Measurements from ENCODE around the gene HIVEP3.

Gene HIVEP3

DNA sequence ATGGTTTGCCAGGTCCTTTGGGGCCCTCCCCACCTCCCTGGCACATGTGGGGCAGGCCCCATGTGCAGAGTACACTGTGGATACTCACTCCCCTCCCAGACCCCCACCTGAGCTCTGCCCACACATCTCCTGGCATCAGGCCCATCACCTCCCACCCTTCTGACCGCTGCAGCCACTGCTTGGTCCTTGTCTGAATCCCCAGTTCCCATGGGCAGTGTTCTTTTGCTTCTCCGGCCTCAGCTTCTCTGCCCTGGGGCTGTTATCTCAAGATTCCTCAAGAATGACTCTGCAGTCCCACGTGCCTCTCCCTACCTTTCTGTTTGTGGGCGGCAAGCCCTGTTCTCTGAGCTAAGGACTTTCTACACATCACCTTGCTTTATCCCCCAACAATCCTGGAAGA is 246.5 kb downstream of the HIVEP3 start:
- no peaks in the 10 kb centered on the region for H3K36me3 ChIP-seq (ENCODE audit: control insufficient read depth, insufficient read depth, low read length)
- H3K27ac ChIP-seq (ENCODE audit: low read depth, low read length), result no peak overlapping the region
- H3K9ac ChIP-seq (ENCODE audit: low read depth, low read length), result no peak overlapping the region

DNA sequence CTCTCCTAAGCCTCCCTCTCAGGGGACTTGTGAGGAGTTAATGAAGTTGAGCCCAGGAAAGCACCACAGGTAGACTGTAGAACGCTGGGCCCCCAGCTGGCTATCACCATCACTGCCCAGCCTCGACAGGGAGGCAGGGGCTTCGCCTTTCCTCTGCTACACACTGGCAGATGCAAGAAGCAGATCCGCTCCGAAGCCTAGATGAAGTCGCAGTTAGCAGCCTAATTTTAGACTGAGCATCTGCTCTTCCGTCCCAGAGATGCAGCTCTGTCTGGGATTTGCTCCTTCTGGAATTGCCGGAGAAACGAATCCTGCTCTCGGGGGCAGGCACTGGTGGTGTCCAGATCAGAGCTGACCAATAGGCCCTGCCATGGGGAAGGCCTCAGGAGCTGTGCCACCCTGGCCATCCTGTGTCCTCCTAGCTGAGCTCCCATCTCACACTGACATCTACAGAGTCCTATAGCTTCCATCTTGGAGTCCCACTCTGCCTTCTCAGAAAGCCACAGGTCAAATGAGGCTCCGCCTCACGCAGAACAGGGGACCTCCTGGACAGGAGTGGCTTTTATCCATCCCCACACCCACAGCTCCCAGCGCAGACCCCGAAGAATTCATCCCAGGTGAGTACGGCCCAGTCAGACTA is 247.5 kb downstream of the HIVEP3 start:
- Histone ChIP-seq H3K27me3 (ENCODE audit: control insufficient read depth, insufficient read depth, low read length) (no peaks in the 10 kb centered on the region), H3K4me1 (ENCODE audit: control insufficient read depth, insufficient read depth, low read length) (0 out of 2 replicates have a peak, but pooled peaks cover 6% of the 10 kb centered on the region)

More for the DNA sequence above, 246.5 kb downstream of the HIVEP3 start:
- Histone ChIP-seq H3K4me1 (ENCODE audit: control insufficient read depth, insufficient read depth, low read length) (0 out of 2 replicates have a peak, but pooled peaks cover 6% of the 10 kb centered on the region), H3K9me3 (ENCODE audit: control insufficient read depth, insufficient read depth, low read length) (no peaks in the 10 kb centered on the region), H3K4me3 (ENCODE audit: low read depth, low read length) (no peak overlapping the region), H3K27me3 (ENCODE audit: control insufficient read depth, insufficient read depth, low read length) (no peaks in the 10 kb centered on the region)

DNA sequence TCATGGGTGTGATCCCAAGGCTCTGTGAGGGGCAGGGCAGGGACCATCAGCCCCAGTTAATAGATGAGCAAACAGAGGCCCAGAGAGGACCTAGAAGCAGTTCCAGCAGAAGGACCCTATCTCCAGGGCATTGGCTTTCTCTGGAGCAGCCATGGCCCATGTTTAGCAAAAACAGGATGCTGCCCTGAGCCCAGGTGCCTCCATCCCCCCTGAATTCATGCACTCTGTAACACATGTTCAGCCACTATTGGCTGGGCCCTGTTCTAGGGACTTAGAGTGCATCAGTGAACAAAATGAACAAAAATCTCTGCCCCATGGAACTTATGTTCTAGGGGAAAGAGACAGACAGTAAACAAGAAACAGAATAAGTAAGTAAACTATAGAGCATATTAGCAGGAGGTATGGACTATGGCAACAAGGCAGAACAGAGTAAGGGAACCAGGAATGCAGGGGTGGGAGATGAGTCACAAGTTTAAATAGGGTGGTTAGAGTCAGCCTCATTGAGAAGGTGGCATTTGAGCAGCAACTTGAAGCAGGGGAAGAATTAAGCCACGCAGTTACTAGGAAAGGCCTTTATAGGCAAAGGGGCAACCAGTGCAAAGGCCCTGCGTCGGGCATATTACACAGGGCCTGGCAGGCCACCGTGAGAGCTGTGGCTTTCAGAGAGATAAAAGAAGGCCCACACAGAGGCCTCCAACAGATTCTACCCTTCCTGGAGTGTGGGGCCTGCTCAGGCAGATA is 248.3 kb downstream of the HIVEP3 start:
- Histone ChIP-seq H3K36me3 (ENCODE audit: control insufficient read depth, insufficient read depth, low read length) (no peaks in the 10 kb centered on the region), H3K4me3 (ENCODE audit: low read depth, low read length) (no peak overlapping the region), H3K9me3 (ENCODE audit: control insufficient read depth, insufficient read depth, low read length) (no peaks in the 10 kb centered on the region), H3K4me1 (ENCODE audit: control insufficient read depth, insufficient read depth, low read length) (0 out of 2 replicates have a peak, but pooled peaks cover 6% of the 10 kb centered on the region), H3K27ac (ENCODE audit: low read depth, low read length) (no peak overlapping the region), H3K27me3 (ENCODE audit: control insufficient read depth, insufficient read depth, low read length) (no peaks in the 10 kb centered on the region), H3K9ac (ENCODE audit: low read depth, low read length) (no peak overlapping the region)

More for the DNA sequence above, 247.5 kb downstream of the HIVEP3 start:
- no peak overlapping the region for H3K9ac ChIP-seq (ENCODE audit: low read depth, low read length)
- no peak overlapping the region for H3K27ac ChIP-seq (ENCODE audit: low read depth, low read length)
- no peaks in the 10 kb centered on the region for H3K9me3 ChIP-seq (ENCODE audit: control insufficient read depth, insufficient read depth, low read length)
- no peak overlapping the region for H3K4me3 ChIP-seq (ENCODE audit: low read depth, low read length)
- no peaks in the 10 kb centered on the region for H3K36me3 ChIP-seq (ENCODE audit: control insufficient read depth, insufficient read depth, low read length)

DNA sequence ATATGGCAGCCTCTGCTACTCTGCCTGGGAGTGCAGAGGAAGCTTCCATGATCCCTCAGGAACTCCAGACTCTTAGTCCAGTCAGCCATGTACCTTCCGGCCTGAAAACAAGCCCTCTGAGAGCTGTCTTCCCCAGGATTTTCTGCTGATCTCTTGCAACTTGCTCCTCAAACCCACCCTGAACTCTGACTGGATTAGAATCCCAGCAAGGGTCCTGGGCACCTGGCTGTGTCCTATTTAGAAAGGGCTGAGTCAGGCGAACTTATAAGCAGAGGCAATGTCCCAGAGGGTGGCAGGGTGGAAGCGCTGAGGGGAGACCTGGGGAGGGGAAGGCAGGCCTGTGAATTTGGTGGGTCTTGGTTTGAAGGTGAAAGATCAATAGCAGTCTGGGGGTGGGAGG is 249.8 kb downstream of the HIVEP3 start:
- H3K9ac ChIP-seq (ENCODE audit: low read depth, low read length), result no peak overlapping the region
- no peaks in the 10 kb centered on the region for H3K9me3 ChIP-seq (ENCODE audit: control insufficient read depth, insufficient read depth, low read length)
- H3K27ac ChIP-seq (ENCODE audit: low read depth, low read length), result no peak overlapping the region
- no peak overlapping the region for H3K4me3 ChIP-seq (ENCODE audit: low read depth, low read length)
- no peaks in the 10 kb centered on the region for H3K36me3 ChIP-seq (ENCODE audit: control insufficient read depth, insufficient read depth, low read length)
- no peaks in the 10 kb centered on the region for H3K27me3 ChIP-seq (ENCODE audit: control insufficient read depth, insufficient read depth, low read length)
- 0 out of 2 replicates have a peak, but pooled peaks cover 6% of the 10 kb centered on the region for H3K4me1 ChIP-seq (ENCODE audit: control insufficient read depth, insufficient read depth, low read length)

DNA sequence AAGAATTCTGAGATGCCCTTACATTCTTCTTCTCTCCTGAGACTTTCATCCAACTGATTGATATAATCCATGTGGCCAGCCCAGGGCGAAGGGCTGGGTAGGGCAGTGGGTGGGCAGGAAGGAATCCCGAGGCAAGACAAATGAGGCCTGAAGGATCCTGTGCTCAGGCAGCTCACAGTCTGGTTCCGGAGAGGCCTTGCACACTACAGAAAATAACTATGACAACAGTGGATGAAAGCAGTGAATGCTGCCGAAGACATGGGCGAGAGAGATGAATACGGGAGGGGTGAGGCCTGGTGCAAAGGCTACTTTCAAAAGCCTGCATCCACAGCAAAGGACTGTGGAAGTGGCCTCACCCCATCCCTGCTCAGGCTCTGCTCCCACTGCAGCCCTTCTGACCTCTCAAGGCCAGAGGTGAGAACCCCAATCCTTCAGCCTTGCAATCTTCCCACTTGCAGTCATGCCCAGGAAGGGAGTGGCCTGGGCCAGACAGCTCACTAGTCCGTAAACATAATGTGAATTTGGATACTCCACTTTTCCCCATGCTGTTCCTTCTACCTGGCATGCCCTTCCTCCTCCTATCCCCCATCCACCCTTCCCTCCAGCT is 250.6 kb downstream of the HIVEP3 start:
- Histone ChIP-seq H3K27me3 (ENCODE audit: control insufficient read depth, insufficient read depth, low read length) (peaks cover 7% of the 10 kb centered on the region), H3K4me1 (ENCODE audit: control insufficient read depth, insufficient read depth, low read length) (0 out of 2 replicates have a peak, but pooled peaks cover 6% of the 10 kb centered on the region), H3K36me3 (ENCODE audit: control insufficient read depth, insufficient read depth, low read length) (no peaks in the 10 kb centered on the region), H3K9ac (ENCODE audit: low read depth, low read length) (no peak overlapping the region), H3K27ac (ENCODE audit: low read depth, low read length) (no peak overlapping the region), H3K4me3 (ENCODE audit: low read depth, low read length) (no peak overlapping the region), H3K9me3 (ENCODE audit: control insufficient read depth, insufficient read depth, low read length) (no peaks in the 10 kb centered on the region)

DNA sequence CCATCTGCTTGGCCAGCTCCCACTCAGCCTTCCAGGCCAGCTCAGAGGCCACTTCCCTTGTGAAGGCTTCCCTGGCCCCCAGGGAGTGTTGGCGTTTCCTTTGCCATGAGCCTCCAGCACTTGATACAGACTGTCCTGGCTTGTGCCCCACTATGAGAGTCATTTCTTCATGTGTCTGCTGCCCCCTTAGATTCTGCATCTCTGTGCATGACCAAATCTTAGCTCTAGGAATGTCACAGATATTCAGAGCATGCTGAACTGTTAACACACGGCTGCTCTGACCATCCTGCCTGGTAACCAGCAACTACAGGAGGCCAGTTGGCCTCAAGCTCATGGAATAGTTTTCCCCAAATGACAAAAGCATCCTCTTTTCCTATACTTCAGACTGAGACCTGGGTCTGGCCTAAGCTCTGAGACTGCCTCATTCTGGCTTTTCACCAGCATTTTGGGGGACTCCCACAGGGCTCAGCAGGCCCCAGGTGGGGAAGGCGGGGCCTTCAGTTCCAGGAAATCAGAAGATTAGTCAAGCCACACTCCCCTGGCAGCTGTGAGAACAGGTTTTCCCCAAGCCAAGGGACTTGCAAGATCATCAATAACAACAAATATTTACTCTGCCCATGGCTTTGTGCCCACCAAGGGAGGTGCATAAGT is 251.6 kb downstream of the HIVEP3 start:
- H3K27me3 ChIP-seq (ENCODE audit: control insufficient read depth, insufficient read depth, low read length), result peaks cover 10% of the 10 kb centered on the region
- no peaks in the 10 kb centered on the region for H3K9me3 ChIP-seq (ENCODE audit: control insufficient read depth, insufficient read depth, low read length)
- no peaks in the 10 kb centered on the region for H3K4me1 ChIP-seq (ENCODE audit: control insufficient read depth, insufficient read depth, low read length)
- H3K27ac ChIP-seq (ENCODE audit: low read depth, low read length), result no peak overlapping the region
- H3K9ac ChIP-seq (ENCODE audit: low read depth, low read length), result no peak overlapping the region
- no peaks in the 10 kb centered on the region for H3K36me3 ChIP-seq (ENCODE audit: control insufficient read depth, insufficient read depth, low read length)
- no peak overlapping the region for H3K4me3 ChIP-seq (ENCODE audit: low read depth, low read length)

DNA sequence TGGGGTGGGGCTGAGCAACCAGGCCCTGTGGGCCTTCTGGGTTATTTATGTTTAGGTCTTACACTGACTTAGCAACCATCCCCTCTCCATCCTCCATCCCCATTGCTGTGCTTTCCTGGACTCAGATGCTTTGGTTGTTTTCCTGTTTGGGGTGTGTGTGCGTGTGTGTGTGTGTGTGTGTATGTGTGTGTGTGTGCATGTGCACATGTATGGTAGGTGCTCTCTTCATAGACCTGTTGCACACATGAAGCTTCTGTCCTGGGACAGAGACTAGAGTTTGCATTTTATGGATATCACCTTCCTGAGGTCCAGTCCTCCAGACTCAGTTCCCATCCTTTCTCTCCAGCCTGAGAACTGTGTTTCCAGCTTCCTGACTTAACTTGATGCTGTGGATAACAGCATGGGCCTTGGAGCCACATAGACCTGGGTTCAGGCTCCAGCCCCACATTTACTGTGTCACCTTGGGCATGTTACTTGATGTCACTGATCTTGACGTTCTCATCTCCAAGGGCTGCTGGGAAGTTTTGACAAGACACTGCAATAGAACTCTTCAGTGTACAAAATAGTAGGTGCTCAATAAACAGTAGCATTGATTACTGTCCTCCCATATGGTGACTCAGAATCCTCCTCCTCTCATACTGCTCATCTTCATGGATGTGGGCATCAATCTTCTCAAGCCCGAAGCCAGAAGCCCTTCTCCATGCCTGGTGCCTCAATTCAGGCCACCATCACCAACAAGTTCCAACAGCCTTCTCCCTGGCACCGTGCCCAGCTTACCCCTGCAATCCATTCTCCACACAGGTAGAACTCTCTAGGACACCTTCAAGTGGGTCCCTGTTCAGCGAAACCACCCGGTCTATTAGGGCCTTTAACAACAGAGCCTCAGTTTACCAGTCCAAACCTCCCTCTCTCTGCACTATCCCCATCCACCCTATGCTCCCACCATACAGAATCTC is 252.5 kb downstream of the HIVEP3 start:
- Histone ChIP-seq H3K4me1 (ENCODE audit: control insufficient read depth, insufficient read depth, low read length) (no peaks in the 10 kb centered on the region), H3K9ac (ENCODE audit: low read depth, low read length) (no peak overlapping the region), H3K4me3 (ENCODE audit: low read depth, low read length) (no peak overlapping the region), H3K9me3 (ENCODE audit: control insufficient read depth, insufficient read depth, low read length) (no peaks in the 10 kb centered on the region), H3K27me3 (ENCODE audit: control insufficient read depth, insufficient read depth, low read length) (peaks cover 17% of the 10 kb centered on the region), H3K27ac (ENCODE audit: low read depth, low read length) (no peak overlapping the region), H3K36me3 (ENCODE audit: control insufficient read depth, insufficient read depth, low read length) (no peaks in the 10 kb centered on the region)

DNA sequence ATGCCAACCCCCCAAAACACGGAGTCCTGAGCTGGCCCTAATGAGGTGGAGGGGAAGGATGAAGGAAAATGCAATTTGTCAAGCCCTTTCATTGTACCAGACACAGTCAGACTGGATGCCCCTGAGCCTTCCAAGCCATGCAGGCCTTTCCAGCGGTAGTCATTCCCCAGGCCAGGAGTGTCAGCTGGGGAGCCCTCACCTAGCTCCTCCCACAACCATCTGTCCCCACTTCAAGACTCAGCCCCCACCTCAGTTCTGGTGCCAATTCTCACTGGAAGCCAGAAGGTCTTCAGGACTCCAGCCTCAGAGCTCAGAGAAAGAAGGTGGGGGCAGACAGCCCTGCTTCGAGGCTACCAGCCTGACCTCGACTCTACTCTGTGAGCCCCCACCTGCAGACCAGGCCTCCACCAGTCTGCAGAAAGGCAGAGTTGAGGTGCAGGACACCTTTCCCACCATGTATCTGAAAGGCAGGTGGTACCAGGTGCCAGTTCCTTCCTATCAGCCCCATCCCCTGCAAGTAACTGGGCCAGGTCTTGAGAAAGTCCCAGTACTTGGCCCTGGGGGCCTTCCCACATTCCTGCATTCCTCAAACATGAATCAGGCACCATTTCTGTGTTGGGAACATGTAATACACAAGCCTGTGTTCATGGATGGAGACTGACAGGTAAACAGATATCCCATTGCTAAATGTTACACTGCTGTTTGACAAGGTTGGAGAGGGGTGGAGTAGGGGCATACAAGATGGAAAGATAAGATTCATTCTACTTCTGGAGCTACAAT is 253.7 kb downstream of the HIVEP3 start:
- Histone ChIP-seq H3K27me3 (ENCODE audit: control insufficient read depth, insufficient read depth, low read length) (peaks cover 29% of the 10 kb centered on the region), H3K4me3 (ENCODE audit: low read depth, low read length) (no peak overlapping the region), H3K9me3 (ENCODE audit: control insufficient read depth, insufficient read depth, low read length) (no peaks in the 10 kb centered on the region), H3K36me3 (ENCODE audit: control insufficient read depth, insufficient read depth, low read length) (no peaks in the 10 kb centered on the region), H3K27ac (ENCODE audit: low read depth, low read length) (no peak overlapping the region), H3K9ac (ENCODE audit: low read depth, low read length) (no peak overlapping the region), H3K4me1 (ENCODE audit: control insufficient read depth, insufficient read depth, low read length) (no peaks in the 10 kb centered on the region)

DNA sequence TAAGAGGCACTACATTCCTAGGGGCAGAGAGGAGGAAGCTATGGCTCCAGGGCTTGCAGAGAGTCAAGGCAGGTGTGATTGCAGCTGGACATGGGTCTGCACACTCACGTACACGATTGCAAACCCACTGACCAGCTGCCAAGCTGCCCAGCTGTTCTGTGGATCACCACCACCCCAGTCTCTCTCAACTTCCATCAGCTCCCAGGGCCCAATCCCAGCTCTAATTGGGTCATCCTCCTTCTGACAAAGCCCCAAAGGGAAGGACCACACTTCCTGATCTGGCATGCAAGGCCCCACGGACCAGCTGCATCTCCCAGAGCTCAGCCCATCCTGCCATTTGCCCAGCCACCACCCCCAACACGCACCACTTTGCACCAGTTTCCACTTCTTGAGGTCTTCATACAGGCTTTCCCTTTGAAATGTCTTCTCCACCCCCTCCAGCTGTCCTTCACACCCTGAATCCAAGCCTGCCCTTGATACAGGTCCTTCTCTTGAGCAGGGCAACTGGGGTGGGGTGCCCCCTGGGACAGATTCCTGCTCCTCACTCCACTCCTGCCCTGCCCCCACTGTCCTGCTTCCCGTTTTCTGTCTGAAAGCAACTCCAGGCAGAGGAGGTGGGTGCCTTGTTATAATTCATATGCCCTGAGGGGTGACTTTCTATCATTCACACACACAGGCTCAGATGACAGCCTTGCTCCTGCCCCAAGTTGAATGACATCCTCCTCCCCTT is 254.9 kb downstream of the HIVEP3 start:
- no peak overlapping the region for H3K4me3 ChIP-seq (ENCODE audit: low read depth, low read length)
- no peaks in the 10 kb centered on the region for H3K9me3 ChIP-seq (ENCODE audit: control insufficient read depth, insufficient read depth, low read length)
- H3K4me1 ChIP-seq (ENCODE audit: control insufficient read depth, insufficient read depth, low read length), result no peaks in the 10 kb centered on the region
- H3K27me3 ChIP-seq (ENCODE audit: control insufficient read depth, insufficient read depth, low read length), result peaks cover 40% of the 10 kb centered on the region
- no peak overlapping the region for H3K9ac ChIP-seq (ENCODE audit: low read depth, low read length)
- H3K27ac ChIP-seq (ENCODE audit: low read depth, low read length), result no peak overlapping the region
- no peaks in the 10 kb centered on the region for H3K36me3 ChIP-seq (ENCODE audit: control insufficient read depth, insufficient read depth, low read length)
